Astrocyte (in vitro differentiated cells and primary cell): ENCODE measurements around the gene DZANK1. TPM values are rescaled to one million over a fixed set of nuclear protein-coding genes. Genes with fewer than 3 reads are reported as not detected.

Experiments used
- DNase-seq: peaks from one replicate; pipeline ENCODE4 v3.0.0-alpha.2; 2010; ENCODE audit warnings: low read depth
- FAIRE-seq: peaks from 2 replicates; lab custom pipeline; 2011; peaks lifted over from hg19 to GRCh38; lab: Jason Lieb, UNC
- H2AFZ ChIP-seq: 2 replicates; pipeline ENCODE4 v1.6.0; 2012; ENCODE audit warnings: low read depth, low read length, inconsistent platforms
- H3K27ac ChIP-seq: 2 replicates; pipeline ENCODE4 v1.5.1; 2011; ENCODE audit warnings: low read depth, low read length, inconsistent platforms
- H3K27me3 ChIP-seq: 2 replicates; pipeline ENCODE4 v1.6.0; 2011; ENCODE audit warnings: low read length, inconsistent platforms; ENCODE audit not compliant: insufficient read depth
- H3K36me3 ChIP-seq: 2 replicates; pipeline ENCODE4 v1.5.1; 2011; ENCODE audit warnings: low read length, inconsistent platforms; ENCODE audit not compliant: insufficient read depth
- H3K4me1 ChIP-seq: 2 replicates; pipeline ENCODE4 v1.5.1; 2011; ENCODE audit warnings: low read length, inconsistent platforms; ENCODE audit not compliant: insufficient read depth
- H3K4me2 ChIP-seq: 2 replicates; pipeline ENCODE4 v1.6.0; 2012; ENCODE audit warnings: low read length, inconsistent platforms
- H3K4me3 ChIP-seq: 2 replicates; pipeline ENCODE4 v1.5.1; 2011; ENCODE audit warnings: low read depth, mild to moderate bottlenecking, low read length, inconsistent platforms; ENCODE audit not compliant: insufficient read depth
- H3K79me2 ChIP-seq: 2 replicates; pipeline ENCODE4 v1.6.0; 2012; ENCODE audit warnings: mild to moderate bottlenecking, low read length, inconsistent platforms; ENCODE audit not compliant: insufficient read depth
- H3K9ac ChIP-seq: 2 replicates; pipeline ENCODE4 v1.6.0; 2012; ENCODE audit warnings: mild to moderate bottlenecking, low read length, inconsistent platforms
- H3K9me3 ChIP-seq: 2 replicates; pipeline ENCODE4 v1.5.1; 2012; ENCODE audit warnings: low read depth, mild to moderate bottlenecking, low read length, inconsistent platforms; ENCODE audit not compliant: insufficient read depth
- H4K20me1 ChIP-seq: 2 replicates; pipeline ENCODE4 v1.6.0; 2012; ENCODE audit warnings: low read length, inconsistent platforms; ENCODE audit not compliant: insufficient read depth
- H3K27ac Mint-ChIP-seq: one replicate; pipeline ENCODE4 v1.8.0; 2021; ENCODE audit warnings: mild to moderate bottlenecking, mixed read lengths; ENCODE audit not compliant: unreplicated experiment
- H3K27me3 Mint-ChIP-seq: one replicate; pipeline ENCODE4 v1.8.0; 2021; ENCODE audit warnings: low read depth, mixed read lengths; ENCODE audit not compliant: unreplicated experiment
- H3K36me3 Mint-ChIP-seq: one replicate; pipeline ENCODE4 v1.8.0; 2021; ENCODE audit warnings: low read depth, mixed read lengths; ENCODE audit not compliant: unreplicated experiment
- H3K4me1 Mint-ChIP-seq: one replicate; pipeline ENCODE4 v1.8.0; 2021; ENCODE audit warnings: low read depth, mixed read lengths; ENCODE audit not compliant: unreplicated experiment
- H3K4me3 Mint-ChIP-seq: one replicate; pipeline ENCODE4 v1.8.0; 2021; ENCODE audit warnings: mild to moderate bottlenecking, moderate library complexity, mixed read lengths; ENCODE audit not compliant: unreplicated experiment
- H3K9me3 Mint-ChIP-seq: one replicate; pipeline ENCODE4 v1.8.0; 2021; ENCODE audit warnings: mild to moderate bottlenecking, mixed read lengths; ENCODE audit not compliant: unreplicated experiment
- CTCF ChIP-seq: IDR thresholded peaks from 2 replicates; pipeline ENCODE4 v1.5.1; 2011; ENCODE audit warnings: low read depth, mild to moderate bottlenecking, inconsistent platforms, low read length, moderate library complexity; ENCODE audit not compliant: insufficient read depth
- EZH2 ChIP-seq: IDR thresholded peaks from 2 replicates; pipeline ENCODE4 v1.6.1; 2012; ENCODE audit warnings: mild to moderate bottlenecking, low read length, inconsistent platforms; ENCODE audit not compliant: insufficient read depth
- total RNA-seq: library from RNA; stranded (reverse); gene quantifications from 2 replicates; pipeline ENCODE4 v1.2.1, GENCODE V29; 2021

DZANK1 gene
- total RNA-seq, 1 donor from 2014 or later, result 3.0 TPM

- no peak overlapping the region for H3K27ac Mint-ChIP-seq
- Histone ChIP-seq H3K9ac (no peak overlapping the region), H3K27me3 (no peaks in the 10 kb centered on the region), H3K79me2 (no peaks in the 10 kb centered on the region), H3K4me2 (no peak overlapping the region), H3K4me3 (no peak overlapping the region), H3K27ac (no peak overlapping the region), H3K9me3 (no peaks in the 10 kb centered on the region), H2AFZ (no peak overlapping the region), H4K20me1 (no peaks in the 10 kb centered on the region), H3K4me1 (no peaks in the 10 kb centered on the region), H3K36me3 (peaks cover 52% of the 10 kb centered on the region)
- TF ChIP-seq EZH2, result no peak
- no peak for TF ChIP-seq CTCF
- H3K4me3 Mint-ChIP-seq, result no peak overlapping the region
- no peaks in the 10 kb centered on the region for H3K27me3 Mint-ChIP-seq
- no peaks in the 10 kb centered on the region for H3K4me1 Mint-ChIP-seq
- FAIRE-seq (no peak), DNase-seq (no peak)
- H3K9me3 Mint-ChIP-seq, result no peaks in the 10 kb centered on the region
- H3K36me3 Mint-ChIP-seq, result peaks cover 4% of the 10 kb centered on the region
Measured at GRCh38 chr20:18477218-18477617, 10.4 kb upstream of the DZANK1 start.

GRCh38 chr20:18466574-18466893, 296 bp downstream of the DZANK1 start:
- Mint-ChIP-seq H3K4me3 (peak overlapping the region; percentile 98), H3K36me3 (peaks cover 2% of the 10 kb centered on the region), H3K27me3 (no peaks in the 10 kb centered on the region), H3K4me1 (peaks cover 9% of the 10 kb centered on the region), H3K27ac (peak overlapping the region; percentile 96), H3K9me3 (no peaks in the 10 kb centered on the region)
- H3K9me3 ChIP-seq, result no peaks in the 10 kb centered on the region
- peak overlapping the region; percentile 95 for H3K9ac ChIP-seq
- DNase-seq, result no peak
- H3K27me3 ChIP-seq, result no peaks in the 10 kb centered on the region
- no peaks in the 10 kb centered on the region for H4K20me1 ChIP-seq
- no peak for TF ChIP-seq EZH2
- TF ChIP-seq CTCF, result no peak
- peak overlapping the region; percentile 99 for H3K27ac ChIP-seq
- peak overlapping the region; percentile 94 for H2AFZ ChIP-seq
- FAIRE-seq, result no peak
- H3K79me2 ChIP-seq, result peaks cover 43% of the 10 kb centered on the region
- H3K4me2 ChIP-seq, result peak overlapping the region; percentile 92
- no peaks in the 10 kb centered on the region for H3K36me3 ChIP-seq
- H3K4me3 ChIP-seq, result peak overlapping the region; percentile 93
- peaks cover 9% of the 10 kb centered on the region for H3K4me1 ChIP-seq

- peak overlapping the region; percentile 93 for H3K4me3 ChIP-seq
- peaks cover 9% of the 10 kb centered on the region for H3K4me1 Mint-ChIP-seq
- H3K27me3 Mint-ChIP-seq, result no peaks in the 10 kb centered on the region
Measured at GRCh38 chr20:18465536-18466200, 1.2 kb downstream of the DZANK1 start.

More at GRCh38 chr20:18465536-18466200, 1.2 kb downstream of the DZANK1 start:
- Histone ChIP-seq H3K4me2 (peak overlapping the region; percentile 92), H3K9me3 (no peaks in the 10 kb centered on the region), H3K36me3 (no peaks in the 10 kb centered on the region), H2AFZ (no peak overlapping the region), H4K20me1 (no peaks in the 10 kb centered on the region), H3K79me2 (peaks cover 35% of the 10 kb centered on the region), H3K27me3 (no peaks in the 10 kb centered on the region), H3K9ac (peak overlapping the region; percentile 95), H3K4me1 (peaks cover 9% of the 10 kb centered on the region), H3K27ac (no peak overlapping the region)
- FAIRE-seq (no peak), DNase-seq (no peak)
- TF ChIP-seq CTCF (no peak), EZH2 (no peak)
- Mint-ChIP-seq H3K27ac (no peak overlapping the region), H3K9me3 (no peaks in the 10 kb centered on the region), H3K4me3 (peak overlapping the region; percentile 98), H3K36me3 (peaks cover 2% of the 10 kb centered on the region)
